HG02981 (cell line): ENCODE measurements around the gene APLP2.
"Not testable (repeated sequence)": the region's sequence is repeated elsewhere in the genome, so short reads cannot be mapped to it uniquely, and the experiment has no call there.

Experiments used
- ATAC-seq: cut with Tn5 transposase; IDR thresholded peaks from one replicate; pipeline ENCODE4 v1.9.1; 2021; ENCODE audit warnings: mild to moderate bottlenecking, moderate library complexity; ENCODE audit not compliant: unreplicated experiment

Gene APLP2

DNA sequence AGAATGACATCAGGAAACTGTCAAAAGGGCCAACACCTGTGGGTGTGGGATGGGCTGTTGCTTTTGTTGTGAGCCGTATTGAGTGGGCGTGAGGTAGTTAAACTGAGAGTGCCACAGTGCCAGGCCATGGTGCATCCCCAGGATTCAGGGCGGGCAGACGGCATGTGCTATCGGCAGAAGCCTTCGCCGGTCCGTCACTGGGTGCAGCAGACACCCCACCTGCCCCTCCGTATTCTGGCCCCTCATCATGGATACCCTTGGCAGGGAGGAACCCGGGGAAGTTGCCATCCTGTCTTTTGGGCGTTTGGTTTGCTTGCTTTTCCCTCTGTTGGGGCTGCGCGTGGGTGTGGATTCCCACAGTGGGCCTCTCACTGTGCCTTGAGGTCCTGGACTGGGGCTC lies 117.4 kb downstream of the APLP2 start:
- no peak for ATAC-seq

DNA sequence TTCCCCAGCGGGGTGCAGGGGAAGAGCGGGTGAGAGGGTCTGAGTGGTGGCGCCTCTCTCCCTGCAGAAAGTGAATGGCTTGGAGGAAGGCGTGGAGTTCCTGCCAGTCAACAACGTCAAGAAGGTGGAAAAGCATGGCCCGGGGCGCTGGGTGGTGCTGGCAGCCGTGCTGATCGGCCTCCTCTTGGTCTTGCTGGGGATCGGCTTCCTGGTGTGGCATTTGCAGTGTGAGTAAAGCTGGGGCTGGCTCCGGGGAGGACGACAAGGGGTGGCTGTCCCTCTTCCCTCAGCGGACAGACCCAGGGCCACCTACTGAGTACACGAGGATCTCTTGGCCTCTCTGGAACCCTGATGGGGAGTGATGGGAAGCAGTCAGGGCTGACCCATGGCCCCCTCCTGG lies 118.4 kb downstream of the APLP2 start:
- no peak for ATAC-seq

DNA sequence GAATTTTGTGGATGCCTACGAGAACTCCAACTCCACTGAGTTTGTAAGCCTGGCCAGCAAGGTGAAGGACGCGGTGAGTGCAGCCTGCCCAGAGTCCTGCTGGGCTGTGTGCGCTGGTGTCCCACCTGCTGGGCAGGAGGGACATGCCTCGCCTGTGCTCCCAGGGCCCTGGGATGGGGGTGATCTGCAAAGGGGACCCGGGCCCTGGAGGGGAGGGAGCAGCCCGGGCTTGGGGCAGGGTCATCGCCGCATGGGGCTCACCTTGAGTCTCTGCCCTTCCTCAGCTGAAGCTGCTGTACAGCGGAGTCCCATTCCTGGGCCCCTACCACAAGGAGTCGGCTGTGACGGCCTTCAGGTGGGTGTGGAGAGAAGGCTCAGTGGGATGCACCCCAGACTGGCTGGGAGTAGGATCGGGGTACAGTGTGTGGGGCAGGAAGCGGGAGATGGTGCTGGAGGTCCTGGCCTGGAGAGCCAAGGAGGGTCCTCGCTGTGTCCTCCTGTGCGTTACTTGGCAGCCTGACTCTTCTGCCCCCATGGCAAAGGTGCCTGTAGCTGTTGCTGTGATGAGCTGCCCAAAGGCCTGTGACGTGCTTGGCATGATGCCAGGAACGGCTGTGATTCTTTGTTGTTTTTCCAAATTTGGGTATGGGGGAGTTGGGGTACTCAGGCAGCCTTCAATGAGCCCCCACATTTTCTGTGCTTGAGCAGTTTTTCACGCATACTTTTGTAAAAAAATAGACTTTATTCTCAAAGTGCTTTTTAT lies 119.1 kb downstream of the APLP2 start:
- ATAC-seq: no peak

DNA sequence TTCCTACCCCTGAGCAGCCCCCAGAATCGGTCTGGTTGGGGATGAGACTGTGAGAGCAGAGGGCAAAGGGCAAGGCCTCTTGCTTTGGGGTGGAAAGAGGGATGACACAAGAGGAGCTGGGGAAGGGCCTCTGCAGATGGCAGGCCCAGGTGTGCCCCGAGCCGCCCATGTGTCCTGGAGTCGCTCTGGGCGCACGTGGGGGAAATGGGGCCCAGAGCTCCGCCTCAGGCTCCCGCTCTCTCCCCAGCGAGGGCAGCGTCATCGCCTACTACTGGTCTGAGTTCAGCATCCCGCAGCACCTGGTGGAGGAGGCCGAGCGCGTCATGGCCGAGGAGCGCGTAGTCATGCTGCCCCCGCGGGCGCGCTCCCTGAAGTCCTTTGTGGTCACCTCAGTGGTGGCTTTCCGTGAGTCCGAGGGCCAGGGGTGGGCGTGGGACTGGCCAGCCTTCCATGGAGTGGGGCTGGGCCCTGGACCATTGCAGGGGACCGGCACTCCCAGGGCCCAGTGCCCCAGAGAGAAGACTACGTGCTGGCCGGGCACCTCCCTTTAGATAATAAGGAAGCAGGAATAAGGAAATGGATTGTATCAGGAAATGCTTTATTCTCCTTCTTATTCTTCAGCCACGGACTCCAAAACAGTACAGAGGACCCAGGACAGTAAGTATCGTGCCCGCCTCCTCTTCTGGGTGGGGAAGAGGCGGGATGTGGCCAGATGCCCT lies 120.0 kb downstream of the APLP2 start:
- ATAC-seq: no peak

DNA sequence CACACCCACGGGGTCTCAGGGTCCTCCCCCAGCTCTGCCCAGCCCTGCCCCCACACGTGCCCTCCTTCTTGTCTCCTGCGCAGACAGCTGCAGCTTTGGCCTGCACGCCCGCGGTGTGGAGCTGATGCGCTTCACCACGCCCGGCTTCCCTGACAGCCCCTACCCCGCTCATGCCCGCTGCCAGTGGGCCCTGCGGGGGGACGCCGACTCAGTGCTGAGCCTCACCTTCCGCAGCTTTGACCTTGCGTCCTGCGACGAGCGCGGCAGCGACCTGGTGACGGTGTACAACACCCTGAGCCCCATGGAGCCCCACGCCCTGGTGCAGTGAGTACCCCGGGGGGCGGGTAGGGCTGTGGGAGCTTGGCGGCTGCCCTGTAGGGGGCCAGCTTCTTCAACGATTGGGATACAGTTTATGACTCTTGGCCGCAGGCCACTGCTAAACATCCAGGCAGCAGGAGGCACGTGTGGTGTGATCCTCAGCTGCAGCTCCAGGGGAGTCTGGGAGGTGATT lies 120.7 kb downstream of the APLP2 start:
- no peak for ATAC-seq

DNA sequence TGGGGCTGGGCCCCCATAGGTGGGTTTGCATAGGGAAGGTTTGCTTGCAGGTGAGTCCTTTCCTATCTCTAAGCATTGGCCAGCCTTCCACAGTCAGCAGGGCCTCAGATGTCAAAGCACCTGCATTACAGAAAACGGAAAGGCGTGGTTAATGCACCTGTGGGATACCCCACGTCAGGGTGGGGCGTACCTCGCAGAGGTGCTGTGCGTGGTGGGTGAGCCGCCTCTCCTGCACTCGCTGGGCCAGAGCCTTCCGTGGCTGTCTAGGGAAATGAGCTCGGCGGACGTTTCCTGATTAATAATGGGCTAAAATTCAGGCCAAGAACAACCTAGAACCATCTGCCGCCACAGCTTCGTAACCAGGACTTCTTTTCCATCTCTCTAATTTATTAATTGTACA lies 122.2 kb downstream of the APLP2 start:
- ATAC-seq: no peak

DNA sequence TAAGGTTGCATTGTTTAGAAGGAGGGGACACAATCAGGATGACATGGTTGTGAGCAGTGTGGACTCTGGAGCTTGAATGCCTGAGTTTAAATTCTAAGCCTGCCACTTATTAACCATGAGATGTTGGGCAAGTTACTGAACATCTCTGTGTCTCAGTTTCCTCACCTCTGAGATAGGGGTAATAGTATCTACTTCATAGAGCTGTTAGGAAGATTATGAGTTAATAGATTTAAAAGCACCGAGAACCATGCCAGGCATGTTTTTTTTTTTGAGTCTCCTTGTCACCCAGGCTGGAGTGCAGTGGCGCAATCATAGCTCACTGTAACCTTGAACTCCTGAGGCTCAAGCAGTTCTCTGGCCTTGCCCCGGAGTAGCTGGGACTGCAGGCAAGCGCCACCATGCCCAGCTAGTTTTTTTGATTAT lies 123.2 kb downstream of the APLP2 start:
- ATAC-seq: no peak

DNA sequence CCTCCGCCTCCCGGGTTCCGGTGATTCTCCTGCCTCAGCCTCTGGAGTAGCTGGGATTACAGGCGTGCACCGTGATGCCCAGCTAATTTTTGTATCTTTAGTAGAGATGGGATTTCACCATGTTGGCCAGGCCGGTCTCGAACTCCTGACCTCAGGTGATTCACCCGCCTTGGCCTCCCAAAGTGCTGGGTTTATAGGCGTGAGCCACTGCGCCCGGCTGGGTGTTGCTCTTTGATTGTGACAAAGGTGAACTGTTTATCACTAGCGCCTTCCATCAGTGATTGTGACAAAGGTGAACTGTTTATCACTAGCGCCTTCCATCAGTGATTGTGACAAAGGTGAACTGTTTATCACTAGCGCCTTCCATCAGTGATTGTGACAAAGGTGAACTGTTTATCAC lies 123.9 kb downstream of the APLP2 start:
- not testable (repeated sequence) for ATAC-seq
